WTC11 (cell line): ENCODE results near the gene TMEM214. TPM values are rescaled to one million over a fixed set of nuclear protein-coding genes. Genes with fewer than 3 reads are reported as not detected.

Experiments
- FOXJ3 ChIP-seq: sonication (generic); formaldehyde crosslinking; IDR thresholded peaks from 2 replicates; pipeline ENCODE4 v1.9.0; 2021; ENCODE audit warnings: missing genetic modification reagents, mild to moderate bottlenecking, borderline replicate concordance
- GABPB1 ChIP-seq: sonication (generic); formaldehyde crosslinking; IDR thresholded peaks from 2 replicates; pipeline ENCODE4 v1.8.1; 2023; ENCODE audit warnings: mild to moderate bottlenecking, missing genetic modification reagents
- GTF2I ChIP-seq: fragments of 250-450 bp; sonication (Bioruptor Pico); conservative IDR thresholded peaks from 2 replicates; pipeline ENCODE4 v1.4.0; 2021; ENCODE audit warnings: mild to moderate bottlenecking
- HMGA2 ChIP-seq: fragments of 250-450 bp; sonication (Bioruptor Pico); IDR thresholded peaks from 2 replicates; pipeline ENCODE4 v1.4.0; 2021; ENCODE audit warnings: mild to moderate bottlenecking, moderate library complexity
- IRF2 ChIP-seq: sonication (generic); formaldehyde crosslinking; IDR thresholded peaks from 2 replicates; pipeline ENCODE4 v1.8.0; 2022; ENCODE audit warnings: low read depth, missing genetic modification reagents, borderline replicate concordance
- JAZF1 ChIP-seq: fragments of 250-450 bp; sonication (Bioruptor Pico); IDR thresholded peaks from 2 replicates; pipeline ENCODE4 v1.9.0; 2021; ENCODE audit warnings: moderate library complexity, mild to moderate bottlenecking, inconsistent platforms
- JUN ChIP-seq: sonication (generic); formaldehyde crosslinking; IDR thresholded peaks from 2 replicates; pipeline ENCODE4 v1.8.0; 2023; ENCODE audit warnings: mild to moderate bottlenecking, missing genetic modification reagents
- MYBL2 ChIP-seq: sonication (generic); formaldehyde crosslinking; IDR thresholded peaks from 2 replicates; pipeline ENCODE4 v1.8.1; 2023; ENCODE audit warnings: mild to moderate bottlenecking, moderate library complexity, missing genetic modification reagents
- OVOL2 ChIP-seq: fragments of 250-450 bp; sonication (Bioruptor Pico); IDR thresholded peaks from 2 replicates; pipeline ENCODE4 v1.9.0; 2021; ENCODE audit warnings: mild to moderate bottlenecking, borderline replicate concordance
- PRRX2 ChIP-seq: fragments of 250-450 bp; sonication (Bioruptor Pico); IDR thresholded peaks from 2 replicates; pipeline ENCODE4 v1.8.0; 2021; ENCODE audit warnings: mild to moderate bottlenecking
- ZBTB21 ChIP-seq: sonication (generic); formaldehyde crosslinking; IDR thresholded peaks from 2 replicates; pipeline ENCODE4 v1.8.1; 2023; ENCODE audit warnings: mild to moderate bottlenecking, missing genetic modification reagents, borderline replicate concordance
- ZNF219 ChIP-seq: sonication (generic); formaldehyde crosslinking; IDR thresholded peaks from 2 replicates; pipeline ENCODE4 v1.8.0; 2023; ENCODE audit warnings: missing genetic modification reagents, mild to moderate bottlenecking, borderline replicate concordance
- ZNF232 ChIP-seq: sonication (generic); formaldehyde crosslinking; IDR thresholded peaks from 2 replicates; pipeline ENCODE4 v1.8.0; 2022; ENCODE audit warnings: mild to moderate bottlenecking, missing genetic modification reagents
- ZNF396 ChIP-seq: fragments of 250-450 bp; sonication (Bioruptor Pico); IDR thresholded peaks from 2 replicates; pipeline ENCODE4 v1.8.0; 2021; ENCODE audit warnings: mild to moderate bottlenecking, moderate library complexity, borderline replicate concordance
- total RNA-seq: library from RNA; stranded (reverse); gene quantifications from 3 replicates; pipeline ENCODE4 v1.2.3, GENCODE V29; 2021
- TF ChIP-seq, protein P1 (sequence below): sonication (generic); formaldehyde crosslinking; IDR thresholded peaks from 2 replicates; pipeline ENCODE4 v1.8.1; 2022; ENCODE audit warnings: low read depth, mild to moderate bottlenecking, moderate library complexity, missing genetic modification reagents, borderline replicate concordance
- TF ChIP-seq, protein P2 (sequence below): fragments of 250-450 bp; sonication (Bioruptor Pico); conservative IDR thresholded peaks from 2 replicates; pipeline ENCODE4 v1.9.0; 2021; ENCODE audit warnings: mild to moderate bottlenecking
- TF ChIP-seq, protein P3 (sequence below): sonication (generic); formaldehyde crosslinking; IDR thresholded peaks from 2 replicates; pipeline ENCODE4 v1.8.0; 2023; ENCODE audit warnings: mild to moderate bottlenecking, missing genetic modification reagents
- TF ChIP-seq, protein P4 (sequence below): sonication (generic); formaldehyde crosslinking; IDR thresholded peaks from 2 replicates; pipeline ENCODE4 v1.8.0; 2023; ENCODE audit warnings: missing genetic modification reagents, mild to moderate bottlenecking, borderline replicate concordance
- TF ChIP-seq, protein P5 (sequence below): sonication (generic); formaldehyde crosslinking; IDR thresholded peaks from 2 replicates; pipeline ENCODE4 v1.8.0; 2022; ENCODE audit warnings: mild to moderate bottlenecking, missing genetic modification reagents
- TF ChIP-seq, protein P6 (sequence below): fragments of 250-450 bp; sonication (Bioruptor Pico); IDR thresholded peaks from 2 replicates; pipeline ENCODE4 v2.1.2; 2022; ENCODE audit warnings: mild to moderate bottlenecking, moderate library complexity
- TF ChIP-seq, protein P7 (sequence below): sonication (generic); formaldehyde crosslinking; IDR thresholded peaks from 2 replicates; pipeline ENCODE4 v1.8.1; 2023; ENCODE audit warnings: mild to moderate bottlenecking, missing genetic modification reagents
- TF ChIP-seq, protein P8 (sequence below): sonication (generic); formaldehyde crosslinking; IDR thresholded peaks from 2 replicates; pipeline ENCODE4 v1.8.1; 2022; ENCODE audit warnings: low read depth, missing genetic modification reagents, borderline replicate concordance

The TMEM214 gene
- total RNA-seq, 1 experiment from 2014 or later = 57.1 TPM

DNA sequence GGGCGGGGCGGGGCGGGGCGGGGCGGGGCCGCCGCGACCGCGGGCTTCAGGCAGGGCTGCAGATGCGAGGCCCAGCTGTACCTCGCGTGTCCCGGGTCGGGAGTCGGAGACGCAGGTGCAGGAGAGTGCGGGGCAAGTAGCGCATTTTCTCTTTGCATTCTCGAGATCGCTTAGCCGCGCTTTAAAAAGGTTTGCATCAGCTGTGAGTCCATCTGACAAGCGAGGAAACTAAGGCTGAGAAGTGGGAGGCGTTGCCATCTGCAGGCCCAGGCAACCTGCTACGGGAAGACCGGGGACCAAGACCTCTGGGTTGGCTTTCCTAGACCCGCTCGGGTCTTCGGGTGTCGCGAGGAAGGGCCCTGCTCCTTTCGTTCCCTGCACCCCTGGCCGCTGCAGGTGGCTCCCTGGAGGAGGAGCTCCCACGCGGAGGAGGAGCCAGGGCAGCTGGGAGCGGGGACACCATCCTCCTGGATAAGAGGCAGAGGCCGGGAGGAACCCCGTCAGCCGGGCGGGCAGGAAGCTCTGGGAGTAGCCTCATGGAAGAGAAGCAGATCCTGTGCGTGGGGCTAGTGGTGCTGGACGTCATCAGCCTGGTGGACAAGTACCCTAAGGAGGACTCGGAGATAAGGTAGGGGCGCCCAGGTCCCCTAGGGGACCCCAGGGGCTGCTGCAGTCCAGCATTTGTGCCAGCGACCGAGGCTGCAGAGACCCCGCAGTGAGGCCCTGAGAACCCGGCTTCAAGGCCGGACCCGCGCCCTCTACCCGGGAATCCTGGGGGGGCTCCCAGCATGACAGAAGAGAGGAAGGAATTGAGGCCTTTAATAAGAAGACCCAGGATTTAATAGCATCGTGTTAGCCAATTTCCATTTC, 54.2 kb downstream of the TMEM214 start, which contains the start of gene KHK (continued):
- TF ChIP-seq PRRX2 (no peak), ZNF232 (CRISPR knock-in tag) (no peak), GTF2I (CRISPR knock-in tag) (no peak), JAZF1 (CRISPR knock-in tag) (no peak), ZNF219 (CRISPR knock-in tag) (no peak), ZBTB21 (CRISPR knock-in tag) (no peak), FOXJ3 (CRISPR knock-in tag) (no peak), JUN (CRISPR knock-in tag) (no peak), IRF2 (CRISPR knock-in tag) (no peak), ZNF396 (no peak), MYBL2 (CRISPR knock-in tag) (no peak), HMGA2 (no peak), GABPB1 (no peak; the same call in 1 of the 2 replicates), OVOL2 (no peak)
- TF ChIP-seq, protein P1, sequence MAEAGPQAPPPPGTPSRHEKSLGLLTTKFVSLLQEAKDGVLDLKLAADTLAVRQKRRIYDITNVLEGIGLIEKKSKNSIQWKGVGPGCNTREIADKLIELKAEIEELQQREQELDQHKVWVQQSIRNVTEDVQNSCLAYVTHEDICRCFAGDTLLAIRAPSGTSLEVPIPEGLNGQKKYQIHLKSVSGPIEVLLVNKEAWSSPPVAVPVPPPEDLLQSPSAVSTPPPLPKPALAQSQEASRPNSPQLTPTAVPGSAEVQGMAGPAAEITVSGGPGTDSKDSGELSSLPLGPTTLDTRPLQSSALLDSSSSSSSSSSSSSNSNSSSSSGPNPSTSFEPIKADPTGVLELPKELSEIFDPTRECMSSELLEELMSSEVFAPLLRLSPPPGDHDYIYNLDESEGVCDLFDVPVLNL (CRISPR knock-in tag) = no peak
- TF ChIP-seq, protein P2, sequence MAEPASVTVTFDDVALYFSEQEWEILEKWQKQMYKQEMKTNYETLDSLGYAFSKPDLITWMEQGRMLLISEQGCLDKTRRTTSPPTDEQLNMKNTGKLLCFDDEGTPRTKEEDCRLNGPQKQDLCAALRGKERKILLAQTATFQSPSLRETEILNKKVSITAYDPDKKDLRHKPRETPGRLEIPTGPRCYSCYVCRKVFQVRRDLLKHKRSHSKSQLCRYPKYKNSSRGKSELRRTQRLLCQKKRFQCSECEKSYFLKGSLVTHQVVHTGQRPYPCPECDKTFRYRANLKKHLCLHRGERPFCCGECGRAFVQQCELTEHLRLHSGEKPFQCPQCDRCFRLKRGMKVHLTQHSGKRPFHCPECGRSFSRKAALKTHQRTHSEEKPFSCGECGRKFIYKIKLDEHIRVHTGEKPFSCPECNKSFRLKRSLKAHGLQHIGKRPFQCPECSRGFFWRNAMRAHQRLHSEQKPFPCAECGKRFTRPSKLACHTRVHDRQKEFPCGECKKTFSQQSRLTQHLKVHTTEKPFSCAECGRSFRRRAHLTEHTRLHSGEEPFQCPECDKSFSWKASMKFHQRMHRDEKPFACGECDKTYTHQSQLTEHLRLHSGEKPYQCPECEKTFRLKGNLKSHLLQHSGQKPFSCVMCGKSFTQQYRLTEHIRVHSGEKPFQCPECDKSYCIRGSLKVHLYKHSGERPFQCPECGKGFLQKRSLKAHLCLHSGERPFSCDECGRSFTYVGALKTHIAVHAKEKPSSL (CRISPR knock-in tag) = no peak
- TF ChIP-seq, protein P3, sequence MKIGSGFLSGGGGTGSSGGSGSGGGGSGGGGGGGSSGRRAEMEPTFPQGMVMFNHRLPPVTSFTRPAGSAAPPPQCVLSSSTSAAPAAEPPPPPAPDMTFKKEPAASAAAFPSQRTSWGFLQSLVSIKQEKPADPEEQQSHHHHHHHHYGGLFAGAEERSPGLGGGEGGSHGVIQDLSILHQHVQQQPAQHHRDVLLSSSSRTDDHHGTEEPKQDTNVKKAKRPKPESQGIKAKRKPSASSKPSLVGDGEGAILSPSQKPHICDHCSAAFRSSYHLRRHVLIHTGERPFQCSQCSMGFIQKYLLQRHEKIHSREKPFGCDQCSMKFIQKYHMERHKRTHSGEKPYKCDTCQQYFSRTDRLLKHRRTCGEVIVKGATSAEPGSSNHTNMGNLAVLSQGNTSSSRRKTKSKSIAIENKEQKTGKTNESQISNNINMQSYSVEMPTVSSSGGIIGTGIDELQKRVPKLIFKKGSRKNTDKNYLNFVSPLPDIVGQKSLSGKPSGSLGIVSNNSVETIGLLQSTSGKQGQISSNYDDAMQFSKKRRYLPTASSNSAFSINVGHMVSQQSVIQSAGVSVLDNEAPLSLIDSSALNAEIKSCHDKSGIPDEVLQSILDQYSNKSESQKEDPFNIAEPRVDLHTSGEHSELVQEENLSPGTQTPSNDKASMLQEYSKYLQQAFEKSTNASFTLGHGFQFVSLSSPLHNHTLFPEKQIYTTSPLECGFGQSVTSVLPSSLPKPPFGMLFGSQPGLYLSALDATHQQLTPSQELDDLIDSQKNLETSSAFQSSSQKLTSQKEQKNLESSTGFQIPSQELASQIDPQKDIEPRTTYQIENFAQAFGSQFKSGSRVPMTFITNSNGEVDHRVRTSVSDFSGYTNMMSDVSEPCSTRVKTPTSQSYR (CRISPR knock-in tag) = no peak
- TF ChIP-seq, protein P4, sequence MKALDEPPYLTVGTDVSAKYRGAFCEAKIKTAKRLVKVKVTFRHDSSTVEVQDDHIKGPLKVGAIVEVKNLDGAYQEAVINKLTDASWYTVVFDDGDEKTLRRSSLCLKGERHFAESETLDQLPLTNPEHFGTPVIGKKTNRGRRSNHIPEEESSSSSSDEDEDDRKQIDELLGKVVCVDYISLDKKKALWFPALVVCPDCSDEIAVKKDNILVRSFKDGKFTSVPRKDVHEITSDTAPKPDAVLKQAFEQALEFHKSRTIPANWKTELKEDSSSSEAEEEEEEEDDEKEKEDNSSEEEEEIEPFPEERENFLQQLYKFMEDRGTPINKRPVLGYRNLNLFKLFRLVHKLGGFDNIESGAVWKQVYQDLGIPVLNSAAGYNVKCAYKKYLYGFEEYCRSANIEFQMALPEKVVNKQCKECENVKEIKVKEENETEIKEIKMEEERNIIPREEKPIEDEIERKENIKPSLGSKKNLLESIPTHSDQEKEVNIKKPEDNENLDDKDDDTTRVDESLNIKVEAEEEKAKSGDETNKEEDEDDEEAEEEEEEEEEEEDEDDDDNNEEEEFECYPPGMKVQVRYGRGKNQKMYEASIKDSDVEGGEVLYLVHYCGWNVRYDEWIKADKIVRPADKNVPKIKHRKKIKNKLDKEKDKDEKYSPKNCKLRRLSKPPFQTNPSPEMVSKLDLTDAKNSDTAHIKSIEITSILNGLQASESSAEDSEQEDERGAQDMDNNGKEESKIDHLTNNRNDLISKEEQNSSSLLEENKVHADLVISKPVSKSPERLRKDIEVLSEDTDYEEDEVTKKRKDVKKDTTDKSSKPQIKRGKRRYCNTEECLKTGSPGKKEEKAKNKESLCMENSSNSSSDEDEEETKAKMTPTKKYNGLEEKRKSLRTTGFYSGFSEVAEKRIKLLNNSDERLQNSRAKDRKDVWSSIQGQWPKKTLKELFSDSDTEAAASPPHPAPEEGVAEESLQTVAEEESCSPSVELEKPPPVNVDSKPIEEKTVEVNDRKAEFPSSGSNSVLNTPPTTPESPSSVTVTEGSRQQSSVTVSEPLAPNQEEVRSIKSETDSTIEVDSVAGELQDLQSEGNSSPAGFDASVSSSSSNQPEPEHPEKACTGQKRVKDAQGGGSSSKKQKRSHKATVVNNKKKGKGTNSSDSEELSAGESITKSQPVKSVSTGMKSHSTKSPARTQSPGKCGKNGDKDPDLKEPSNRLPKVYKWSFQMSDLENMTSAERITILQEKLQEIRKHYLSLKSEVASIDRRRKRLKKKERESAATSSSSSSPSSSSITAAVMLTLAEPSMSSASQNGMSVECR (CRISPR knock-in tag) = 0 out of 2 replicates have a peak, but pooled peaks have one; percentile 13
- TF ChIP-seq, protein P5, sequence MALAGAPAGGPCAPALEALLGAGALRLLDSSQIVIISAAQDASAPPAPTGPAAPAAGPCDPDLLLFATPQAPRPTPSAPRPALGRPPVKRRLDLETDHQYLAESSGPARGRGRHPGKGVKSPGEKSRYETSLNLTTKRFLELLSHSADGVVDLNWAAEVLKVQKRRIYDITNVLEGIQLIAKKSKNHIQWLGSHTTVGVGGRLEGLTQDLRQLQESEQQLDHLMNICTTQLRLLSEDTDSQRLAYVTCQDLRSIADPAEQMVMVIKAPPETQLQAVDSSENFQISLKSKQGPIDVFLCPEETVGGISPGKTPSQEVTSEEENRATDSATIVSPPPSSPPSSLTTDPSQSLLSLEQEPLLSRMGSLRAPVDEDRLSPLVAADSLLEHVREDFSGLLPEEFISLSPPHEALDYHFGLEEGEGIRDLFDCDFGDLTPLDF (CRISPR knock-in tag) = 0 out of 2 replicates have a peak, but pooled peaks have one; percentile 5
- TF ChIP-seq, protein P6, sequence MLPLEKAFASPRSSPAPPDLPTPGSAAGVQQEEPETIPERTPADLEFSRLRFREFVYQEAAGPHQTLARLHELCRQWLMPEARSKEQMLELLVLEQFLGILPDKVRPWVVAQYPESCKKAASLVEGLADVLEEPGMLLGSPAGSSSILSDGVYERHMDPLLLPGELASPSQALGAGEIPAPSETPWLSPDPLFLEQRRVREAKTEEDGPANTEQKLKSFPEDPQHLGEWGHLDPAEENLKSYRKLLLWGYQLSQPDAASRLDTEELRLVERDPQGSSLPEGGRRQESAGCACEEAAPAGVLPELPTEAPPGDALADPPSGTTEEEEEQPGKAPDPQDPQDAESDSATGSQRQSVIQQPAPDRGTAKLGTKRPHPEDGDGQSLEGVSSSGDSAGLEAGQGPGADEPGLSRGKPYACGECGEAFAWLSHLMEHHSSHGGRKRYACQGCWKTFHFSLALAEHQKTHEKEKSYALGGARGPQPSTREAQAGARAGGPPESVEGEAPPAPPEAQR (CRISPR knock-in tag) = no peak
- TF ChIP-seq, protein P7, sequence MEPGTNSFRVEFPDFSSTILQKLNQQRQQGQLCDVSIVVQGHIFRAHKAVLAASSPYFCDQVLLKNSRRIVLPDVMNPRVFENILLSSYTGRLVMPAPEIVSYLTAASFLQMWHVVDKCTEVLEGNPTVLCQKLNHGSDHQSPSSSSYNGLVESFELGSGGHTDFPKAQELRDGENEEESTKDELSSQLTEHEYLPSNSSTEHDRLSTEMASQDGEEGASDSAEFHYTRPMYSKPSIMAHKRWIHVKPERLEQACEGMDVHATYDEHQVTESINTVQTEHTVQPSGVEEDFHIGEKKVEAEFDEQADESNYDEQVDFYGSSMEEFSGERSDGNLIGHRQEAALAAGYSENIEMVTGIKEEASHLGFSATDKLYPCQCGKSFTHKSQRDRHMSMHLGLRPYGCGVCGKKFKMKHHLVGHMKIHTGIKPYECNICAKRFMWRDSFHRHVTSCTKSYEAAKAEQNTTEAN (CRISPR knock-in tag) = 0 out of 2 replicates have a peak, but pooled peaks have one; percentile 45
- TF ChIP-seq, protein P8, sequence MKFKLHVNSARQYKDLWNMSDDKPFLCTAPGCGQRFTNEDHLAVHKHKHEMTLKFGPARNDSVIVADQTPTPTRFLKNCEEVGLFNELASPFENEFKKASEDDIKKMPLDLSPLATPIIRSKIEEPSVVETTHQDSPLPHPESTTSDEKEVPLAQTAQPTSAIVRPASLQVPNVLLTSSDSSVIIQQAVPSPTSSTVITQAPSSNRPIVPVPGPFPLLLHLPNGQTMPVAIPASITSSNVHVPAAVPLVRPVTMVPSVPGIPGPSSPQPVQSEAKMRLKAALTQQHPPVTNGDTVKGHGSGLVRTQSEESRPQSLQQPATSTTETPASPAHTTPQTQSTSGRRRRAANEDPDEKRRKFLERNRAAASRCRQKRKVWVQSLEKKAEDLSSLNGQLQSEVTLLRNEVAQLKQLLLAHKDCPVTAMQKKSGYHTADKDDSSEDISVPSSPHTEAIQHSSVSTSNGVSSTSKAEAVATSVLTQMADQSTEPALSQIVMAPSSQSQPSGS = no peak
